Ascending aorta (tissue), 2 donors: ENCODE data around the gene NTRK1. TPM values are rescaled to one million over a fixed set of nuclear protein-coding genes. Genes with fewer than 3 reads are reported as not detected.

Experiments used
- DNase-seq, 2 donors: peaks; one replicate each; pipeline ENCODE4 v3.0.0-alpha.2; 2019; ENCODE audit warnings: low spot score in 2 of 2
- H3K27ac ChIP-seq, 2 donors: fragments of 200-600 bp; sonication (generic); one replicate each; pipeline ENCODE4 v1.5.1; 2016 to 2017; ENCODE audit warnings: mild to moderate bottlenecking in 1 of 2
- H3K27me3 ChIP-seq: fragments of 200-600 bp; sonication (generic); one replicate; pipeline ENCODE4 v1.5.1; 2017
- H3K36me3 ChIP-seq, 2 donors: fragments of 200-600 bp; sonication (generic); one replicate each; pipeline ENCODE4 v1.5.1; 2016
- H3K4me1 ChIP-seq, 2 donors: fragments of 200-600 bp; sonication (generic); one replicate each; pipeline ENCODE4 v1.5.1; 2016 to 2017; ENCODE audit warnings: mild to moderate bottlenecking in 1 of 2
- H3K4me3 ChIP-seq, 2 donors: fragments of 200-600 bp; sonication (generic); one replicate each; pipeline ENCODE4 v1.5.1; 2016 to 2017; ENCODE audit warnings: mild to moderate bottlenecking in 1 of 2
- H3K9me3 ChIP-seq, 2 donors: fragments of 200-600 bp; sonication (generic); one replicate each; pipeline ENCODE4 v1.5.1; 2016
- CTCF ChIP-seq, 3 experiments: fragments of 200-600 bp in 2 of 3; fragments of 450-650 bp in 1 of 3; sonication (generic) in 2 of 3; IDR thresholded peaks; one replicate each; pipeline ENCODE4 v1.5.1; 2016 to 2019; ENCODE audit warnings: antibody characterized with exemption in 3 of 3, mild to moderate bottlenecking in 1 of 3, moderate library complexity in 1 of 3
- intact Hi-C: fragments of 100-400 bp; cut with DNase I; formaldehyde crosslinking; loops from one replicate; pipeline ENCODE4 v1.15.1; 2023
- total RNA-seq: library from RNA; depleted of rRNA; stranded (reverse); fragments of >200 nt; gene quantifications from one replicate; pipeline ENCODE4 v1.1.0, GENCODE V29; 2016

NTRK1 gene
- total RNA-seq, 1 donor from 2014 or later = not detected

- DNase-seq = no peak
- intact Hi-C loops = no loop called here
- Histone ChIP-seq H3K9me3 (no peaks in the 10 kb centered on the region), H3K27me3 (peaks cover 13% of the 10 kb centered on the region), H3K4me3 (no peak overlapping the region), H3K27ac (no peak overlapping the region), H3K36me3 (no peaks in the 10 kb centered on the region), H3K4me1 (peaks cover 3 to 21% of the 10 kb centered on the region in 2 donors)
- TF ChIP-seq CTCF (IDR thresholded peaks at IDR 0.05) = no peak
These were observed 3.0 kb downstream of the NTRK1 start for GRCh38 chr1:156863631-156864030.

GRCh38 chr1:156864796-156865195, 4.1 kb downstream of the NTRK1 start:
- H3K27me3 ChIP-seq = peaks cover 8% of the 10 kb centered on the region

GRCh38 chr1:156865258-156865657, 4.6 kb downstream of the NTRK1 start:
- intact Hi-C loops = no loop called here
- Histone ChIP-seq H3K27ac (no peak overlapping the region), H3K27me3 (peaks cover 8% of the 10 kb centered on the region), H3K9me3 (no peaks in the 10 kb centered on the region), H3K4me3 (no peak overlapping the region), H3K4me1 (peaks cover 0 to 6% of the 10 kb centered on the region in 2 donors), H3K36me3 (no peaks in the 10 kb centered on the region)
- no peak for DNase-seq
- no peak for TF ChIP-seq CTCF (IDR thresholded peaks at IDR 0.05)

More at GRCh38 chr1:156864796-156865195, 4.1 kb downstream of the NTRK1 start:
- no peak overlapping the region for H3K4me3 ChIP-seq
- TF ChIP-seq CTCF (IDR thresholded peaks at IDR 0.05) = no peak
- H3K4me1 ChIP-seq = peaks cover 0 to 11% of the 10 kb centered on the region in 2 donors
- H3K36me3 ChIP-seq = no peaks in the 10 kb centered on the region
- intact Hi-C loops = no loop called here
- H3K9me3 ChIP-seq = no peaks in the 10 kb centered on the region
- no peak for DNase-seq
- H3K27ac ChIP-seq = no peak overlapping the region

GRCh38 chr1:156865865-156866248, 5.2 kb downstream of the NTRK1 start:
- Histone ChIP-seq H3K4me3 (no peak overlapping the region), H3K27me3 (peaks cover 8% of the 10 kb centered on the region), H3K9me3 (no peaks in the 10 kb centered on the region), H3K36me3 (no peaks in the 10 kb centered on the region), H3K27ac (no peak overlapping the region), H3K4me1 (peaks cover 0 to under 1% of the 10 kb centered on the region in 2 donors)
- intact Hi-C loops = no loop called here
- no peak for TF ChIP-seq CTCF (IDR thresholded peaks at IDR 0.05)
- no peak for DNase-seq

GRCh38 chr1:156866249-156866909, 5.7 kb downstream of the NTRK1 start:
- Histone ChIP-seq H3K4me3 (no peak overlapping the region), H3K27me3 (peaks cover 3% of the 10 kb centered on the region)

More at GRCh38 chr1:156866249-156866909, 5.7 kb downstream of the NTRK1 start:
- TF ChIP-seq CTCF (IDR thresholded peaks at IDR 0.05) = no peak
- H3K27ac ChIP-seq = no peak overlapping the region
- intact Hi-C loops = no loop called here
- H3K9me3 ChIP-seq = no peaks in the 10 kb centered on the region
- no peaks in the 10 kb centered on the region for H3K4me1 ChIP-seq
- DNase-seq = no peak
- H3K36me3 ChIP-seq = no peaks in the 10 kb centered on the region
